ENCODE measurements around the gene VCPKMT. TPM values are rescaled to one million over a fixed set of nuclear protein-coding genes. Genes with fewer than 3 reads are reported as not detected.

The VCPKMT gene
- total RNA-seq, 1 donor from 2014 or later: 23.5 TPM

DNA sequence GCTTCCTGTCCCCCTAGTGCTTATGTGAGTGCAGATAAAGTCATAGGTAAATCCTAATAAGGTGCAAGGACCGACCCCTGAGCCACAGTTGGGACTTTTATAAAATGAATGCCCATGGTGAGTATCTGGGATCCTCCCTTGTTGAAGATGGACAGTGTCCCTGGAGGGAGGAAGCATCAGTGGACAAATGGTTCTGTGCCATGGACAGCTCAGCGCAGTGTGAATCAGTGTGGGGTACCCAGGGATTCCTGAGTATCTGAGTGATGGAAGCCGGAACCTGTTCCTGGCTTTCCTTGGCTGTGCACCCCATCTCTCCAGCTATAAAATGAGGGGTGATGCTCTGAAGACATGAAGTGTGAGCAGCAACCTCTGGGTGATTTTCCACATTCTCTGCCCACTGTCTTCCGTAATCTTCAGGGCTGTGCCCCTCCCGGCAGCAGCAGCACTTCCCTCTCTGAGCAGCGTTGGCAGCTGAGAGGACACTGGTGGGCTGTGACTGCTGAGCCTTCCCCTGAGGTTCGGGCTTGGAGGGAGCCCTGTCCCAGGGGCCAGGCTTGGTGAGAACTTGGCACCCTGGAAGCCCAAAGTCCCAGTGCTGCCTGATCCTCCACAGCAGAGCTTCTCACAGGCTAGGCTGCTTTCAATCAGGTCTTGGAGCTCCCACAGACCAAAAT, 25.0 kb downstream of the VCPKMT start:
- Histone ChIP-seq H3K27ac (no peak overlapping the region), H3K4me3 (no peak overlapping the region), H3K4me1 (no peaks in the 10 kb centered on the region), H3K9ac (no peak overlapping the region), H3K79me2 (ENCODE audit: low read depth) (no peaks in the 10 kb centered on the region), H3K27me3 (no peaks in the 10 kb centered on the region), H3F3A (ENCODE audit: low read depth) (no peaks in the 10 kb centered on the region), H3K9me3 (ENCODE audit: low read depth) (no peaks in the 10 kb centered on the region), H4K20me1 (ENCODE audit: low read depth) (no peaks in the 10 kb centered on the region), H2AFZ (replicated peaks) (no peak overlapping the region), H3K36me3 (no peaks in the 10 kb centered on the region), H3K4me2 (no peak overlapping the region)
- no peak overlapping the region for H3K27ac Mint-ChIP-seq
- no peaks in the 10 kb centered on the region for H3K9me3 Mint-ChIP-seq
- peaks cover 16% of the 10 kb centered on the region for H3K4me1 Mint-ChIP-seq
- no peak overlapping the region for H3K4me3 Mint-ChIP-seq
- peaks cover 3% of the 10 kb centered on the region for H3K27me3 Mint-ChIP-seq (ENCODE audit: insufficient read depth, low read depth)
- peaks cover 4% of the 10 kb centered on the region for H3K36me3 Mint-ChIP-seq
- DNase-seq (ENCODE audit: low spot score): no peak
- TF ChIP-seq EZH2phosphoT487 (IDR thresholded peaks at IDR 0.05): no peak
- TF ChIP-seq EZH2 (IDR thresholded peaks at IDR 0.05): no peak
- TF ChIP-seq, protein P1, sequence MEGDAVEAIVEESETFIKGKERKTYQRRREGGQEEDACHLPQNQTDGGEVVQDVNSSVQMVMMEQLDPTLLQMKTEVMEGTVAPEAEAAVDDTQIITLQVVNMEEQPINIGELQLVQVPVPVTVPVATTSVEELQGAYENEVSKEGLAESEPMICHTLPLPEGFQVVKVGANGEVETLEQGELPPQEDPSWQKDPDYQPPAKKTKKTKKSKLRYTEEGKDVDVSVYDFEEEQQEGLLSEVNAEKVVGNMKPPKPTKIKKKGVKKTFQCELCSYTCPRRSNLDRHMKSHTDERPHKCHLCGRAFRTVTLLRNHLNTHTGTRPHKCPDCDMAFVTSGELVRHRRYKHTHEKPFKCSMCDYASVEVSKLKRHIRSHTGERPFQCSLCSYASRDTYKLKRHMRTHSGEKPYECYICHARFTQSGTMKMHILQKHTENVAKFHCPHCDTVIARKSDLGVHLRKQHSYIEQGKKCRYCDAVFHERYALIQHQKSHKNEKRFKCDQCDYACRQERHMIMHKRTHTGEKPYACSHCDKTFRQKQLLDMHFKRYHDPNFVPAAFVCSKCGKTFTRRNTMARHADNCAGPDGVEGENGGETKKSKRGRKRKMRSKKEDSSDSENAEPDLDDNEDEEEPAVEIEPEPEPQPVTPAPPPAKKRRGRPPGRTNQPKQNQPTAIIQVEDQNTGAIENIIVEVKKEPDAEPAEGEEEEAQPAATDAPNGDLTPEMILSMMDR (IDR thresholded peaks at IDR 0.05): no peak

DNA sequence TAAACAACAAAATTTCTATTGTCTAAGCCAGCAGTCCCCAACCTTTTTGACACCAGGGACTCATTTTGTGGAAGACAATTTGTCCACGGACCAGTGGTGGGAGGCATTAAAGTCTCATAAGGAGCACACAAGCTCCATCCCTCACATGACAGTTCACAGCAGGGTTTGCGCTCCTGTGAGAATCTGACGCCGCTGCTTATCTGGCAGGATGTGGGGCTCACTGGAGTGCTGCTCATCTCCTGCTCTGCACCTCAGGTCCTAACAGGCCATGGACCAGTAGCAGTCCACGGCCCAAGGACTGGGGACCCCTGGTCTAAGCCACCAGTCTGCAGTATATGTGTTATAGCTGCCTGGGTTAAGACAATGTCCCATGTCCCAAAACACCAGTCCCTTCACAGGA, 27.2 kb downstream of the VCPKMT start:
- DNase-seq (ENCODE audit: low spot score): no peak
- Mint-ChIP-seq H3K27ac (no peak overlapping the region), H3K36me3 (no peaks in the 10 kb centered on the region), H3K9me3 (no peaks in the 10 kb centered on the region), H3K27me3 (ENCODE audit: insufficient read depth, low read depth) (no peaks in the 10 kb centered on the region), H3K4me1 (peaks cover 15% of the 10 kb centered on the region), H3K4me3 (no peak overlapping the region)
- Histone ChIP-seq H3K27me3 (no peaks in the 10 kb centered on the region), H2AFZ (replicated peaks) (no peak overlapping the region), H3K9me3 (ENCODE audit: low read depth) (no peaks in the 10 kb centered on the region), H3F3A (ENCODE audit: low read depth) (no peaks in the 10 kb centered on the region), H3K79me2 (ENCODE audit: low read depth) (no peaks in the 10 kb centered on the region), H3K4me2 (no peak overlapping the region), H3K36me3 (no peaks in the 10 kb centered on the region), H3K9ac (no peak overlapping the region), H3K4me3 (no peak overlapping the region), H4K20me1 (ENCODE audit: low read depth) (no peaks in the 10 kb centered on the region), H3K4me1 (no peaks in the 10 kb centered on the region), H3K27ac (no peak overlapping the region)
- no peak for TF ChIP-seq EZH2phosphoT487 (IDR thresholded peaks at IDR 0.05)
- TF ChIP-seq EZH2 (IDR thresholded peaks at IDR 0.05): no peak
- TF ChIP-seq, protein P1 (IDR thresholded peaks at IDR 0.05): no peak

DNA sequence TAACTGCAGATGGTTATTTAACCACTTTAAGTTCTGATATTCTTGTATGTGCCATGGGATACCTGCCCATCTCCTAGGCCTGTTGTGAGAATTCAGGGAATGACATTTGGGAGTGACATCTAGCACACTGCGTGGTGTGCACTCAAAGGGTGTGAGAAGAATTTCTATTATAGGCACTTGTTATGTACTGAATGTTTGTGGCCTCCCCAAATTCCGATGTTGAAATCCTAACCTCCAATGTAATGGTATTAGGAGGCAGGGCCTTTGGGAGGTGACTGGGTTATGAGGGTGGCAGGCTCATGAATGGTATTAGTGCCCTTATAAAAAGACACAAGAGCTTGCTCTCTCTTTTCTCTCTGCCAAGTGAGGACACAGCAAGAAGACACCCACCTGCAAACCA, 27.6 kb downstream of the VCPKMT start:
- no peaks in the 10 kb centered on the region for H3K4me1 ChIP-seq
- H3K27ac Mint-ChIP-seq: no peak overlapping the region
- no peaks in the 10 kb centered on the region for H3K9me3 Mint-ChIP-seq
- no peaks in the 10 kb centered on the region for H3K27me3 Mint-ChIP-seq (ENCODE audit: insufficient read depth, low read depth)
- peaks cover 12% of the 10 kb centered on the region for H3K4me1 Mint-ChIP-seq
- H4K20me1 ChIP-seq (ENCODE audit: low read depth): no peaks in the 10 kb centered on the region
- H3K4me2 ChIP-seq: no peak overlapping the region
- no peaks in the 10 kb centered on the region for H3K9me3 ChIP-seq (ENCODE audit: low read depth)
- no peak overlapping the region for H3K9ac ChIP-seq
- no peak for TF ChIP-seq EZH2phosphoT487 (IDR thresholded peaks at IDR 0.05)
- H2AFZ ChIP-seq (replicated peaks): no peak overlapping the region
- H3K4me3 Mint-ChIP-seq: no peak overlapping the region
- no peaks in the 10 kb centered on the region for H3K79me2 ChIP-seq (ENCODE audit: low read depth)
- no peak overlapping the region for H3K27ac ChIP-seq
- no peaks in the 10 kb centered on the region for H3K36me3 Mint-ChIP-seq
- no peak overlapping the region for H3K4me3 ChIP-seq
- no peaks in the 10 kb centered on the region for H3F3A ChIP-seq (ENCODE audit: low read depth)
- DNase-seq (ENCODE audit: low spot score): no peak
- no peaks in the 10 kb centered on the region for H3K27me3 ChIP-seq
- no peaks in the 10 kb centered on the region for H3K36me3 ChIP-seq

DNA sequence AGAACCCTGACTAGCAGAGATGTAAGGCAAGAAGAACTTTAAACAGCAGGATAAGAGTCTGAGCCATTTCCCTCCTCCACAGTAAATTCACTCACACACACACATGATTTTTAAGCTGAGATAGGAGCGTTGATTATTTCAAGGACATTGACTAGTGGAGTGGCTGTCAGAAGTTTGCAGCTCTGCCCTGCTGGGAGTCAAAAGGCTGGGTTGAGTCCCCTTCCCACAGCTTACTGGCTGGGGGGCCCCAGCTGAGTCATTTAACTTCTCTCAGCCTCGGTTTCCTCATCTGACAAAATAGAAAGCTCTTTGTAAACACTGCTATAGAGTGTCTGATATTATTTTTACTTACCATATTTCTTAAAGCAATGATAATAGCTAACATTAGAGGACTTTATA, 28.3 kb downstream of the VCPKMT start:
- H3K79me2 ChIP-seq (ENCODE audit: low read depth): no peaks in the 10 kb centered on the region
- no peak overlapping the region for H3K9ac ChIP-seq
- H2AFZ ChIP-seq (replicated peaks): no peak overlapping the region
- H3K27me3 ChIP-seq: no peaks in the 10 kb centered on the region
- no peak overlapping the region for H3K27ac ChIP-seq
- TF ChIP-seq, protein P1 (IDR thresholded peaks at IDR 0.05): no peak
- TF ChIP-seq EZH2phosphoT487 (IDR thresholded peaks at IDR 0.05): no peak
- no peak for TF ChIP-seq EZH2 (IDR thresholded peaks at IDR 0.05)
- H4K20me1 ChIP-seq (ENCODE audit: low read depth): no peaks in the 10 kb centered on the region
- H3K4me1 ChIP-seq: no peaks in the 10 kb centered on the region
- Mint-ChIP-seq H3K27ac (no peak overlapping the region), H3K4me1 (peaks cover 8% of the 10 kb centered on the region), H3K27me3 (ENCODE audit: insufficient read depth, low read depth) (no peaks in the 10 kb centered on the region), H3K4me3 (no peak overlapping the region), H3K9me3 (no peaks in the 10 kb centered on the region), H3K36me3 (no peaks in the 10 kb centered on the region)
- no peaks in the 10 kb centered on the region for H3K36me3 ChIP-seq
- DNase-seq (ENCODE audit: low spot score): no peak
- H3F3A ChIP-seq (ENCODE audit: low read depth): no peaks in the 10 kb centered on the region
- H3K4me3 ChIP-seq: no peak overlapping the region
- no peak overlapping the region for H3K4me2 ChIP-seq
- H3K9me3 ChIP-seq (ENCODE audit: low read depth): no peaks in the 10 kb centered on the region

All from neural progenitor cell (in vitro differentiated cells).